Parietal lobe (tissue), 1 donor: ENCODE results near the gene PRSS53. TPM values are rescaled to one million over a fixed set of nuclear protein-coding genes. Genes with fewer than 3 reads are reported as not detected.

Experiments used
- total RNA-seq: library from RNA; depleted of rRNA; stranded (reverse); fragments of >200 nt; gene quantifications from one replicate; pipeline ENCODE4 v1.2.3, GENCODE V29; 2014

PRSS53 gene
- total RNA-seq: 8.1 TPM

GRCh38 chr16:31088459-31089183, at the start of gene PRSS53:
PRSS53 (minus strand) TSS chr16:31088943; CDS start chr16:31088809, 134 bp downstream.

GRCh38 chr16:31135535-31136286, 47.0 kb upstream of the PRSS53 start, which contains the start of gene PRSS8:
PRSS8 (minus strand) TSS chr16:31135727; CDS start chr16:31135498, 229 bp downstream.

GRCh38 chr16:31117384-31118222, 28.9 kb upstream of the PRSS53 start, which contains the start of gene KAT8:
KAT8 (plus strand) TSS chr16:31117664; CDS start chr16:31117682, 18 bp downstream.

GRCh38 chr16:31108035-31108793, 19.5 kb upstream of the PRSS53 start, which contains the start of gene BCKDK:
BCKDK (plus strand) TSS chr16:31108386; CDS start chr16:31109224, 838 bp downstream.

GRCh38 chr16:31094424-31095120, 5.8 kb upstream of the PRSS53 start, which contains the start of gene VKORC1:
VKORC1 (minus strand) TSS chr16:31094797; CDS start chr16:31094729, 68 bp downstream.

GRCh38 chr16:31073970-31074813, 14.6 kb downstream of the PRSS53 start, which contains the start of the genes ZNF646 and ZNF668:
ZNF646 (plus strand) TSS chr16:31074422; CDS start chr16:31076325, 1,903 bp downstream.
ZNF668 (minus strand) TSS chr16:31074240; CDS start chr16:31064459, 9,781 bp downstream.

Other genes with a start within 250 kb of the PRSS53 start
- gene BCL7C, start 194.9 kb downstream of the PRSS53 start, total RNA-seq: 47.3 TPM
- gene CTF1, start 192.3 kb downstream of the PRSS53 start, total RNA-seq: 0.31 TPM
- 45.4 TPM for gene FBXL19, start 165.4 kb downstream of the PRSS53 start, total RNA-seq
- 3.8 TPM for gene ORAI3, start 139.9 kb downstream of the PRSS53 start, total RNA-seq
- 5.0 TPM for gene SETD1A, start 131.2 kb downstream of the PRSS53 start, total RNA-seq
- gene HSD3B7, start 103.7 kb downstream of the PRSS53 start, total RNA-seq: 0.94 TPM
- 31.6 TPM for gene STX1B, start 78.3 kb downstream of the PRSS53 start, total RNA-seq
- gene STX4, start 55.4 kb downstream of the PRSS53 start, total RNA-seq: 26.3 TPM
- gene ZNF668, start 14.7 kb downstream of the PRSS53 start, total RNA-seq: 10.3 TPM
- 20.3 TPM for gene ZNF646, start 14.5 kb downstream of the PRSS53 start, total RNA-seq
- gene VKORC1, start 5.9 kb upstream of the PRSS53 start, total RNA-seq: 39.4 TPM
- gene BCKDK, start 19.4 kb upstream of the PRSS53 start, total RNA-seq: 21.6 TPM
- 49.5 TPM for gene KAT8, start 28.7 kb upstream of the PRSS53 start, total RNA-seq
- gene PRSS8, start 46.8 kb upstream of the PRSS53 start, total RNA-seq: not detected
- 0.31 TPM for gene PRSS36, start 61.1 kb upstream of the PRSS53 start, total RNA-seq
- gene FUS, start 91.2 kb upstream of the PRSS53 start, total RNA-seq: 119 TPM
- 1.3 TPM for gene PYCARD, start 113.8 kb upstream of the PRSS53 start, total RNA-seq
- gene TRIM72, start 125.2 kb upstream of the PRSS53 start, total RNA-seq: 0.63 TPM
- gene PYDC1, start 128.2 kb upstream of the PRSS53 start, total RNA-seq: not detected
- 1.3 TPM for gene ITGAM, start 171.0 kb upstream of the PRSS53 start, total RNA-seq